HCT116 (cell line): ENCODE data around the gene ATP13A5. TPM values are rescaled to one million over a fixed set of nuclear protein-coding genes. Genes with fewer than 3 reads are reported as not detected.

Source experiments
- ATAC-seq: fragments of 200-7000 bp; cut with Tn5 transposase; 2 replicates; pipeline ENCODE4 v1.9.1; 2020; ENCODE audit warnings: mild to moderate bottlenecking, moderate library complexity
- BruUV-seq: library from RNA; stranded (reverse); fragments of 400-500 nt; replicated peaks from 2 replicates; lab custom pipeline; 2021; lab: Mats Ljungman, UMichigan
- CTCF ChIA-PET: fragments of 300-600 bp; sonication (Branson Sonifier 250); formaldehyde crosslinking; loops from one replicate; lab custom pipeline; 2021; ENCODE audit warnings: antibody characterized with exemption; lab: Charles Lee
- POLR2A ChIA-PET: fragments of 300-600, 350-600 bp; sonication (Branson Sonifier 250); formaldehyde crosslinking; loops from one replicate; lab custom pipeline; 2021; ENCODE audit warnings: antibody characterized with exemption; lab: Charles Lee
- RAD21 ChIA-PET, 2 experiments: fragments of 300-600 bp; sonication (Branson Sonifier 250); formaldehyde crosslinking; loops; one replicate each; lab custom pipeline; 2023; ENCODE audit warnings: low total read pairs in 2 of 2; ENCODE audit not compliant: uncharacterized antibody in 2 of 2, unreplicated experiment in 2 of 2, low non-redundant PET in 1 of 2; lab: Charles Lee
- DNase-seq: peaks from one replicate; pipeline ENCODE4 v3.0.0-alpha.2; 2010; ENCODE audit warnings: low read depth, low spot score
- H2AFZ ChIP-seq: fragments of 200-600 bp; shearing (Covaris generic), sonication (generic); 2 replicates; pipeline ENCODE4 v1.6.1; 2017; ENCODE audit warnings: low read depth, mixed run types, mixed read lengths, antibody characterized with exemption, low read length; ENCODE audit not compliant: poor library complexity, severe bottlenecking
- H3K27ac ChIP-seq: 2 replicates; pipeline ENCODE4 v1.5.1; 2012; ENCODE audit warnings: low read depth, low read length
- H3K27me3 ChIP-seq: fragments of 200-600 bp; sonication (generic); 2 replicates; pipeline ENCODE4 v1.6.1; 2016; ENCODE audit warnings: mixed run types, low read length, mixed read lengths; ENCODE audit not compliant: insufficient read depth
- H3K36me3 ChIP-seq, 2 experiments: fragments of 200-500 bp in 1 of 2; fragments of 200-600 bp in 1 of 2; sonication (Bioruptor generic) in 1 of 2; sonication (generic) in 1 of 2; 2 replicates each; pipeline versions ENCODE4 v1.5.1 to v1.6.1; 2014 to 2016; ENCODE audit warnings: low read length in 2 of 2, inconsistent platforms in 1 of 2, mixed read lengths in 1 of 2, mixed run types in 1 of 2; ENCODE audit not compliant: insufficient read depth in 2 of 2, control insufficient read depth in 1 of 2
- H3K4me1 ChIP-seq, 2 experiments: fragments of 200-600 bp in 1 of 2; sonication (generic) in 1 of 2; 2 replicates each; pipeline versions ENCODE4 v1.5.1 to v1.6.1; 2012 to 2017; ENCODE audit warnings: low read length in 2 of 2, inconsistent platforms in 1 of 2, mild to moderate bottlenecking in 1 of 2, mixed read lengths in 1 of 2, mixed run types in 1 of 2, moderate library complexity in 1 of 2; ENCODE audit not compliant: insufficient read depth in 2 of 2, control insufficient read depth in 1 of 2
- H3K4me2 ChIP-seq: fragments of 200-600 bp; sonication (generic); 2 replicates; pipeline ENCODE4 v1.6.1; 2017; ENCODE audit warnings: mixed run types, low read length, mixed read lengths
- H3K4me3 ChIP-seq, 2 experiments: fragments of 200-600 bp in 1 of 2; sonication (generic) in 1 of 2; replicated peaks in 1 of 2; 2 replicates each; pipeline ENCODE4 v1.5.1; 2011 to 2016; ENCODE audit warnings: low read length in 2 of 2, control low read depth in 1 of 2, low read depth in 1 of 2, mild to moderate bottlenecking in 1 of 2, mixed read lengths in 1 of 2, mixed run types in 1 of 2
- H3K79me2 ChIP-seq: fragments of 200-600 bp; sonication (generic); 2 replicates; pipeline ENCODE4 v1.6.1; 2017; ENCODE audit warnings: mild to moderate bottlenecking, mixed run types, low read length, moderate library complexity, mixed read lengths; ENCODE audit not compliant: insufficient read depth
- H3K9ac ChIP-seq: fragments of 200-600 bp; sonication (generic); 2 replicates; pipeline ENCODE4 v1.6.1; 2016; ENCODE audit warnings: low read length, mixed read lengths
- H3K9me2 ChIP-seq: fragments of 200-600 bp; sonication (generic), shearing (Covaris generic); 2 replicates; pipeline ENCODE4 v1.6.1; 2017; ENCODE audit warnings: mixed run types, mild to moderate bottlenecking, moderate library complexity; ENCODE audit not compliant: insufficient read depth
- H3K9me3 ChIP-seq, 2 experiments: fragments of 200-500 bp in 1 of 2; fragments of 200-600 bp in 1 of 2; sonication (Bioruptor generic) in 1 of 2; sonication (generic) in 1 of 2; 2 replicates each; pipeline ENCODE4 v1.6.1; 2014 to 2017; ENCODE audit warnings: low read length in 2 of 2, mixed read lengths in 2 of 2, inconsistent platforms in 1 of 2, low read depth in 1 of 2, mild to moderate bottlenecking in 1 of 2, mixed run types in 1 of 2, moderate library complexity in 1 of 2; ENCODE audit not compliant: control insufficient read depth in 1 of 2, insufficient read depth in 1 of 2
- H4K20me1 ChIP-seq: fragments of 200-600 bp; sonication (generic), shearing (Covaris generic); 2 replicates; pipeline ENCODE4 v1.6.1; 2017; ENCODE audit warnings: mixed run types, mild to moderate bottlenecking, moderate library complexity; ENCODE audit not compliant: insufficient read depth
- CBX3 ChIP-seq: IDR thresholded peaks from 2 replicates; pipeline ENCODE4 v1.6.1; 2012; ENCODE audit warnings: low read depth
- CEBPB ChIP-seq: IDR thresholded peaks from 2 replicates; pipeline ENCODE4 v1.6.1; 2012; ENCODE audit warnings: low read depth
- EGR1 ChIP-seq: IDR thresholded peaks from 2 replicates; pipeline ENCODE4 v1.6.1; 2012; ENCODE audit warnings: low read depth
- ELF1 ChIP-seq: IDR thresholded peaks from 2 replicates; pipeline ENCODE4 v1.6.1; 2012; ENCODE audit warnings: low read depth, borderline replicate concordance
- FOSL1 ChIP-seq: IDR thresholded peaks from 2 replicates; pipeline ENCODE4 v1.6.1; 2012; ENCODE audit warnings: low read depth
- JUND ChIP-seq: IDR thresholded peaks from 2 replicates; pipeline ENCODE4 v1.6.1; 2012
- MAX ChIP-seq: IDR thresholded peaks from 2 replicates; pipeline ENCODE4 v1.6.1; 2012
- POLR2AphosphoS5 ChIP-seq: IDR thresholded peaks from 2 replicates; pipeline ENCODE4 v1.6.1; 2011; ENCODE audit warnings: mild to moderate bottlenecking, low read depth, low read length, moderate library complexity
- REST ChIP-seq: IDR thresholded peaks from 2 replicates; pipeline ENCODE4 v1.6.1; 2012; ENCODE audit warnings: low read depth
- SRF ChIP-seq: IDR thresholded peaks from 2 replicates; pipeline ENCODE4 v1.6.1; 2012; ENCODE audit warnings: low read depth
- YY1 ChIP-seq: IDR thresholded peaks from 2 replicates; pipeline ENCODE4 v1.6.1; 2011; ENCODE audit warnings: low read length, low read depth, moderate library complexity, mild to moderate bottlenecking; ENCODE audit not compliant: insufficient replicate concordance; ENCODE audit errors: extremely low read depth
- ZBTB33 ChIP-seq: IDR thresholded peaks from 2 replicates; pipeline ENCODE4 v1.6.1; 2011; ENCODE audit warnings: mild to moderate bottlenecking, low read length, moderate library complexity; ENCODE audit not compliant: insufficient replicate concordance; ENCODE audit errors: extremely low read depth
- ZFX ChIP-seq: fragments of 450-650 bp; IDR thresholded peaks from 2 replicates; pipeline ENCODE4 v1.6.1; 2017
- intact Hi-C: fragments of 100-400 bp; cut with micrococcal nuclease; formaldehyde crosslinking; loops from 2 replicates; pipeline ENCODE4 v1.10.0; 2022
- total RNA-seq: library from RNA; stranded (reverse); gene quantifications from one replicate; pipeline ENCODE4 v1.2.1, GENCODE V29; 2021; ENCODE audit not compliant: unreplicated experiment

Gene ATP13A5
- total RNA-seq, 1 experiment from 2014 or later: not detected

GRCh38 chr3:193248848-193249468, 129.6 kb downstream of the ATP13A5 start:
- RAD21 ChIA-PET: no interaction called here
- Histone ChIP-seq H3K27me3 (peaks cover 6% of the 10 kb centered on the region), H2AFZ (no peak overlapping the region), H3K79me2 (no peaks in the 10 kb centered on the region), H3K9ac (no peak overlapping the region), H3K9me2 (no peaks in the 10 kb centered on the region), H3K36me3 (no peaks in the 10 kb centered on the region), H3K4me3 (no peak overlapping the region), H3K4me2 (no peak overlapping the region), H4K20me1 (no peaks in the 10 kb centered on the region), H3K27ac (no peak overlapping the region), H3K9me3 (no peaks in the 10 kb centered on the region), H3K4me1 (no peaks in the 10 kb centered on the region)
- intact Hi-C loops: no loop called here
- no peak for ATAC-seq
- CTCF ChIA-PET: no interaction called here
- POLR2A ChIA-PET: no interaction called here
- no TSS peak for BruUV-seq
- no peak for DNase-seq
- TF ChIP-seq YY1 (no peak), CBX3 (peak; percentile 18; the same call in 1 of the 2 replicates)

GRCh38 chr3:193243571-193243970, 135.0 kb downstream of the ATP13A5 start:
- Histone ChIP-seq H3K4me2 (no peak overlapping the region), H3K4me3 (no peak overlapping the region), H3K4me1 (no peaks in the 10 kb centered on the region), H3K9ac (no peak overlapping the region), H4K20me1 (no peaks in the 10 kb centered on the region), H3K9me3 (no peaks in the 10 kb centered on the region), H3K9me2 (no peaks in the 10 kb centered on the region), H3K27me3 (no peaks in the 10 kb centered on the region), H3K79me2 (no peaks in the 10 kb centered on the region), H3K36me3 (no peaks in the 10 kb centered on the region), H3K27ac (no peak overlapping the region), H2AFZ (no peak overlapping the region)
- no TSS peak for BruUV-seq
- intact Hi-C loops: no loop called here
- DNase-seq (no peak), ATAC-seq (no peak)
- RAD21 ChIA-PET: no interaction called here
- POLR2A ChIA-PET: no interaction called here
- CTCF ChIA-PET: no interaction called here
- TF ChIP-seq CEBPB (no peak), MAX (no peak), FOSL1 (no peak), JUND (no peak), ZBTB33 (no peak), POLR2AphosphoS5 (no peak), EGR1 (no peak), ZFX (no peak), REST (no peak), SRF (no peak), ELF1 (no peak)
